SH-SY5Y (cell line): ENCODE measurements around the gene SDR42E1.

Source experiments
- GATA2 ChIP-seq: IDR thresholded peaks from 2 replicates; pipeline ENCODE4 v1.6.1; 2011; ENCODE audit warnings: mild to moderate bottlenecking, low read depth, low read length
- GATA3 ChIP-seq: IDR thresholded peaks from 2 replicates; pipeline ENCODE4 v1.6.1; 2011; ENCODE audit warnings: low read depth, mild to moderate bottlenecking, low read length, moderate library complexity

DNA sequence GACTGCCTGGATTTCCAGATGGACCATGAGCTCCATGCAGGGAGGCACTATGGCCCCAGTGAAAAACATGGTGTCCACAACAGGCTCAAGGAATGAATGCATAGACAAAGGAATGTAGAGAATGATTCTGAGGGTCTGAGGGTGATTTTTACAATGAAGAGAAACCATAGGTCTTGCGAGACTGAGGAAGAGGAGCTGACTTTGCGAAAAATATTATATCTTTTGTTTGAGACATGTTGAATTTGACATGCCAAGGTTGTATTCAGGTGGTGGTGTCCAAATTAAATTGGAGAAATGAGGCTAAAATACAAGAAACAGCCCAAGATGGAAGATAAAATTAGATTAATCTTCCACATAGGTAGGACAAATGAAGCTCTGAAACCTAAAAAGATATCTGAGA, 36.5 kb upstream of the SDR42E1 start:
- TF ChIP-seq GATA2 (no peak), GATA3 (no peak)
